CD4-positive, alpha-beta T cell (primary cell): ENCODE results near the gene SAT2. TPM values are rescaled to one million over a fixed set of nuclear protein-coding genes. Genes with fewer than 3 reads are reported as not detected.

ENCODE experiments used
- ATAC-seq: fragments of 200-7000 bp; cut with Tn5 transposase; one replicate; pipeline ENCODE4 v1.10.0; 2022; ENCODE audit warnings: mild to moderate bottlenecking; ENCODE audit not compliant: poor library complexity
- CTCF ChIA-PET: fragments of 350-600 bp; sonication (Branson Sonifier 250); formaldehyde crosslinking; loops from one replicate; lab custom pipeline; 2021; ENCODE audit warnings: antibody characterized with exemption, inconsistent platforms; lab: Charles Lee
- POLR2A ChIA-PET: fragments of 350-600 bp; sonication (Branson Sonifier 250); formaldehyde crosslinking; loops from one replicate; lab custom pipeline; 2021; ENCODE audit warnings: antibody characterized with exemption, inconsistent platforms; lab: Charles Lee
- DNase-seq, 14 experiments: peaks; one replicate each; pipeline ENCODE4 v3.0.0-alpha.2; 2013 to 2020; ENCODE audit warnings: mixed read lengths in 2 of 14
- H3K27ac ChIP-seq, 2 donors: one replicate each; pipeline versions ENCODE4 v1.5.1 to v1.7.0; 2013; ENCODE audit warnings: low read length in 2 of 2, low read depth in 1 of 2, mild to moderate bottlenecking in 1 of 2
- H3K27me3 ChIP-seq, 2 experiments: 1 replicate in 1 of 2; 2 replicates in 1 of 2; pipeline versions ENCODE4 v1.6.1 to v1.7.0; 2013; ENCODE audit warnings: low read length in 2 of 2, control low read depth in 1 of 2, mild to moderate bottlenecking in 1 of 2, moderate library complexity in 1 of 2; ENCODE audit not compliant: insufficient read depth in 2 of 2, control insufficient read depth in 1 of 2
- H3K36me3 ChIP-seq: one replicate; pipeline ENCODE4 v1.6.1; 2013; ENCODE audit warnings: low read length, control low read depth; ENCODE audit not compliant: insufficient read depth
- H3K4me1 ChIP-seq: one replicate; pipeline ENCODE4 v1.6.1; 2013; ENCODE audit warnings: low read length, control low read depth; ENCODE audit not compliant: insufficient read depth
- H3K4me3 ChIP-seq: one replicate; pipeline ENCODE4 v1.5.1; 2013; ENCODE audit warnings: mild to moderate bottlenecking, low read length, moderate library complexity
- H3K9me3 ChIP-seq, 2 experiments: 1 replicate in 1 of 2; 2 replicates in 1 of 2; pipeline versions ENCODE4 v1.6.1 to v1.7.0; 2013; ENCODE audit warnings: low read length in 2 of 2, mild to moderate bottlenecking in 2 of 2, control low read depth in 1 of 2, moderate library complexity in 1 of 2; ENCODE audit not compliant: control insufficient read depth in 1 of 2, insufficient read depth in 1 of 2
- H3K27ac Mint-ChIP-seq: one replicate; pipeline ENCODE4 v1.8.0; 2020; ENCODE audit warnings: mixed read lengths
- H3K27me3 Mint-ChIP-seq: one replicate; pipeline ENCODE4 v1.8.0; 2021; ENCODE audit warnings: mixed read lengths
- H3K36me3 Mint-ChIP-seq: one replicate; pipeline ENCODE4 v1.8.0; 2021; ENCODE audit warnings: low read depth, mixed read lengths
- H3K4me1 Mint-ChIP-seq: one replicate; pipeline ENCODE4 v1.8.0; 2021; ENCODE audit warnings: low read depth, mixed read lengths
- H3K4me3 Mint-ChIP-seq: one replicate; pipeline ENCODE4 v1.8.0; 2020; ENCODE audit warnings: mild to moderate bottlenecking, mixed read lengths
- H3K9me3 Mint-ChIP-seq: one replicate; pipeline ENCODE4 v1.8.0; 2020; ENCODE audit warnings: mixed read lengths
- intact Hi-C, 2 experiments: fragments of 100-400 bp; cut with DNase I in 1 of 2; cut with micrococcal nuclease in 1 of 2; formaldehyde crosslinking; loops; one replicate each; pipeline versions ENCODE4 v1.15.1 to v1.9.0; 2023 to 2025; cut with DNase I, micrococcal nuclease
- total RNA-seq, 174 experiments: library from RNA in 2 of 174; stranded (reverse) in 2 of 174; gene quantifications; one replicate each; pipeline ENCODE4 v1.2.3 and lab custom pipeline; 2021 to 2026
- TF ChIP-seq, protein P1 (sequence below): fragments of 200-600 bp; IDR thresholded peaks from one replicate; pipeline ENCODE4 v1.8.0; 2022; ENCODE audit warnings: antibody characterized with exemption, mild to moderate bottlenecking

The SAT2 gene
- total RNA-seq, 2 experiments from 2014 or later = 55.7 to 60.3 TPM

DNA sequence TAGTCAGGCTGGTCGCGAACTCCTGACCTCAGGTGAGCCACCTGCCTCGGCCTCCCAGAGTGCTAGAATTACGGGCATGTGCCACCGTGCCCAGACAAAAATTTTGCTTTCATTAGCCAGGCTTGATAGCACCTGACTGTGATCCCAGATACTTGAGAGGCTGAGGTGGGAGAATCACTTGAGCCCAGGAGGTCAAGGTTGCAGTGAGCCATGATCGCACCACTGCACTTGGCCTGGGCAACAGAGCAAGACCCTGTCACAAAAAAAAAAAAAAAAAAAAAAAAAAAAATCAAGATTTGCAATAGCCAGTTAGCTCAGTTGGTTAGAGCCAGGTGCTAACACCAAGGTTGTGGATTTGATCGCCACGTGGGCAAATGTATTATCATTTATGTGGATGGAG lies 6.8 kb downstream of the SAT2 start:
- Histone ChIP-seq H3K4me1 (no peaks in the 10 kb centered on the region), H3K27ac (no peak overlapping the region), H3K27me3 (no peaks in the 10 kb centered on the region), H3K4me3 (no peak overlapping the region), H3K36me3 (no peaks in the 10 kb centered on the region), H3K9me3 (no peaks in the 10 kb centered on the region)
- Mint-ChIP-seq H3K27me3 (no peaks in the 10 kb centered on the region), H3K27ac (no peak overlapping the region), H3K9me3 (no peaks in the 10 kb centered on the region), H3K4me1 (no peaks in the 10 kb centered on the region), H3K4me3 (no peak overlapping the region), H3K36me3 (no peaks in the 10 kb centered on the region)
- DNase-seq (no peak), ATAC-seq (no peak)
- intact Hi-C loops = no loop called here
- ChIA-PET POLR2A (no interaction called here), CTCF (no interaction called here)
- TF ChIP-seq, protein P1, sequence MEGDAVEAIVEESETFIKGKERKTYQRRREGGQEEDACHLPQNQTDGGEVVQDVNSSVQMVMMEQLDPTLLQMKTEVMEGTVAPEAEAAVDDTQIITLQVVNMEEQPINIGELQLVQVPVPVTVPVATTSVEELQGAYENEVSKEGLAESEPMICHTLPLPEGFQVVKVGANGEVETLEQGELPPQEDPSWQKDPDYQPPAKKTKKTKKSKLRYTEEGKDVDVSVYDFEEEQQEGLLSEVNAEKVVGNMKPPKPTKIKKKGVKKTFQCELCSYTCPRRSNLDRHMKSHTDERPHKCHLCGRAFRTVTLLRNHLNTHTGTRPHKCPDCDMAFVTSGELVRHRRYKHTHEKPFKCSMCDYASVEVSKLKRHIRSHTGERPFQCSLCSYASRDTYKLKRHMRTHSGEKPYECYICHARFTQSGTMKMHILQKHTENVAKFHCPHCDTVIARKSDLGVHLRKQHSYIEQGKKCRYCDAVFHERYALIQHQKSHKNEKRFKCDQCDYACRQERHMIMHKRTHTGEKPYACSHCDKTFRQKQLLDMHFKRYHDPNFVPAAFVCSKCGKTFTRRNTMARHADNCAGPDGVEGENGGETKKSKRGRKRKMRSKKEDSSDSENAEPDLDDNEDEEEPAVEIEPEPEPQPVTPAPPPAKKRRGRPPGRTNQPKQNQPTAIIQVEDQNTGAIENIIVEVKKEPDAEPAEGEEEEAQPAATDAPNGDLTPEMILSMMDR = no peak

DNA sequence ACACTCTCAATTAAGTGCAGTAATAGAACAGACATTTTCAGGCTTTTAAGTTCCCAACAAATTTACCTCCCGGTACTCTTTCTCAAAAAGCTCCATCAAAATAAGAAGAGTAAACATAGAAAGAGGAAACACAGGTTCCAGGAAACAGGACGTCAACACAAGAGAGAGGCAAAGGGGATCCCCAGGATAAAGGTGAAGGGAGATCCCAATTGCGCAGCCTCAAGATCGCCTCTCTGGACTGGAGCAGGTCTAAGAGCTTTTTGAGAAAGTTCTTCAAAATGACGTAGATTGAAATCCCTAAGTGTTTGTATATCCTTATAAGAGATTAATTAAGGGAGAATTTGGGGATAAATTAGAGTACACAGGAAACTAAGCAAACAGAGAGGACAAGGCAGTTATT lies 9.0 kb downstream of the SAT2 start:
- peaks cover 10% of the 10 kb centered on the region for H3K4me1 Mint-ChIP-seq
- CTCF ChIA-PET = no interaction called here
- H3K9me3 ChIP-seq = no peaks in the 10 kb centered on the region
- DNase-seq (no peak), ATAC-seq (no peak)
- no peaks in the 10 kb centered on the region for H3K9me3 Mint-ChIP-seq
- H3K27ac Mint-ChIP-seq = no peak overlapping the region
- H3K27ac ChIP-seq = no peak overlapping the region
- H3K36me3 ChIP-seq = no peaks in the 10 kb centered on the region
- intact Hi-C loops = loop anchor here in 1 of 2 experiments (5.0 kb wide), 1 partner anchor 314 kb away; the partner anchor contains the start of genes CNTROB and TRAPPC1
- peaks cover 13% of the 10 kb centered on the region for H3K4me1 ChIP-seq
- no peaks in the 10 kb centered on the region for H3K27me3 Mint-ChIP-seq
- H3K36me3 Mint-ChIP-seq = peaks cover 8% of the 10 kb centered on the region
- no peak overlapping the region for H3K4me3 Mint-ChIP-seq
- no peaks in the 10 kb centered on the region for H3K27me3 ChIP-seq
- TF ChIP-seq, protein P1 = no peak
- POLR2A ChIA-PET = interaction anchor here (0.7 to 1.7 kb wide), 2 partner anchors 9 to 234 kb away, joined by 4 read pairs; no protein-coding TSS in a partner anchor
- H3K4me3 ChIP-seq = no peak overlapping the region

DNA sequence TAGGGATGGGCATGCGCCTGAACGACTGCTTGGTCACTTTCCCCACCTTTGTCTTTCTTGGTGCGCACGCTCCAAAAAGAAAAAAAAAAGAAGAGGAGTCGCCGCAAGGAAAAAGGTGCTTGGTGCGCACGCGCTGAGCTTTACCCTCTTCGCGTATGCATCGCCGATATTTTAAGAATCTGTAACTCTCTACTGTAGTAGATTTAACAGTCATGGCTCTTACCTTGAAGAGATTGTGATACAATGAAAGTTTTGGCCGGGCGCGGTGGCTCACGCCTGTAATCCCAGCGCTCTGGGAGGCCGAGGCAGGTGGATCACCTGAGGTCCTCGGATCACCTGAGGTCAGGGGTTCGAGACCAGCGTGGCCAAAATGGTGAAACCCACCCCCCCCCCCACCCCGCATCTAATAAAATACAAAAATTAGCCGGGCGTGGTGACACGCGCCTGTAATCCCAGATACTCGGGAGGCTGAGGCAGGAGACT lies 12.3 kb downstream of the SAT2 start:
- ChIA-PET POLR2A (interaction anchor here (0.6 to 4.2 kb wide), 26 partner anchors 12 to 580 kb away, joined by 3 to 158 read pairs (median 4); partner anchors contain the start of genes ACAP1, ATP1B2, CNTROB and CYB5D1), CTCF (interaction anchor here (0.6 to 3.1 kb wide), 12 partner anchors 12 to 312 kb away, joined by 3 to 29 read pairs (median 6); partner anchors contain the start of genes ATP1B2, MPDU1, SAT2 and TMEM102)
- Mint-ChIP-seq H3K27ac (peak overlapping the region; percentile 99), H3K27me3 (no peaks in the 10 kb centered on the region), H3K36me3 (peaks cover 29% of the 10 kb centered on the region), H3K9me3 (no peaks in the 10 kb centered on the region), H3K4me1 (peaks cover 41% of the 10 kb centered on the region), H3K4me3 (peak overlapping the region; percentile 91)
- Histone ChIP-seq H3K4me1 (peaks cover 36% of the 10 kb centered on the region), H3K27me3 (no peaks in the 10 kb centered on the region), H3K9me3 (no peaks in the 10 kb centered on the region), H3K27ac (peak overlapping the region; percentile 50 to 63), H3K36me3 (peaks cover 4% of the 10 kb centered on the region), H3K4me3 (peak overlapping the region; percentile 57)
- ATAC-seq (peak; percentile 36), DNase-seq (no peak)
- TF ChIP-seq, protein P1 = no peak
- intact Hi-C loops = loop anchor here (1.0 to 5.0 kb wide), 5 partner anchors 35 to 317 kb away; partner anchors contain the start of genes ATP1B2 (in 1 of the 2), CNTROB (in 1 of the 2), TP53 (in 1 of the 2) and TRAPPC1 (in 1 of the 2)
